Bronchial epithelial cell (primary cell): ENCODE results near the gene LAPTM5. TPM values are rescaled to one million over a fixed set of nuclear protein-coding genes. Genes with fewer than 3 reads are reported as not detected.

Experiments used
- DNase-seq: peaks from one replicate; pipeline ENCODE4 v3.0.0-alpha.2; 2010; ENCODE audit warnings: low read depth
- FAIRE-seq: peaks from 2 replicates; lab custom pipeline; 2011; peaks lifted over from hg19 to GRCh38; lab: Jason Lieb, UNC
- H3K27me3 ChIP-seq: 2 replicates; pipeline ENCODE4 v1.5.1; 2011; ENCODE audit warnings: low read length; ENCODE audit not compliant: control insufficient read depth, insufficient read depth
- H3K36me3 ChIP-seq: 2 replicates; pipeline ENCODE4 v1.5.1; 2011; ENCODE audit warnings: low read length; ENCODE audit not compliant: control insufficient read depth, insufficient read depth
- H3K4me3 ChIP-seq: 2 replicates; pipeline ENCODE4 v1.5.1; 2011; ENCODE audit warnings: mild to moderate bottlenecking, low read depth, low read length, control low read depth
- CTCF ChIP-seq: IDR thresholded peaks from 2 replicates; pipeline ENCODE4 v1.5.1; 2011; ENCODE audit warnings: mild to moderate bottlenecking, moderate library complexity, low read length, control low read depth, inconsistent platforms; ENCODE audit not compliant: insufficient read depth, severe bottlenecking
- total RNA-seq: library from RNA; depleted of rRNA; stranded (reverse); fragments of >200 nt; gene quantifications from 2 replicates; pipeline ENCODE4 v1.2.1, GENCODE V29; 2014

Gene LAPTM5
- total RNA-seq = under 0.01 TPM in 2 replicates

- FAIRE-seq = no peak
- Histone ChIP-seq H3K27me3 (no peaks in the 10 kb centered on the region), H3K36me3 (no peaks in the 10 kb centered on the region), H3K4me3 (no peak within 1 kb of the TSS)
- TF ChIP-seq CTCF = no peak
- no peak for DNase-seq
These were observed at the start of gene LAPTM5 for GRCh38 chr1:30757352-30758120. LAPTM5 (minus strand) TSS chr1:30757774; CDS start chr1:30757745, 29 bp downstream.

- no peak for FAIRE-seq
- Histone ChIP-seq H3K27me3 (peaks cover 11% of the 10 kb centered on the region), H3K36me3 (no peaks in the 10 kb centered on the region), H3K4me3 (no peak overlapping the region)
- TF ChIP-seq CTCF = no peak
- DNase-seq = no peak
These were observed 49.1 kb upstream of the LAPTM5 start for GRCh38 chr1:30806381-30807317.

- peaks cover 11% of the 10 kb centered on the region for H3K27me3 ChIP-seq
- DNase-seq (no peak), FAIRE-seq (no peak)
- no peak for TF ChIP-seq CTCF
- no peaks in the 10 kb centered on the region for H3K36me3 ChIP-seq
- no peak overlapping the region for H3K4me3 ChIP-seq
These were observed 47.9 kb upstream of the LAPTM5 start for GRCh38 chr1:30805304-30806003.

GRCh38 chr1:30804822-30805221 lies 47.2 kb upstream of the LAPTM5 start:
- TF ChIP-seq CTCF = no peak
- no peak for DNase-seq
- H3K27me3 ChIP-seq = peaks cover 11% of the 10 kb centered on the region
- H3K4me3 ChIP-seq = no peak overlapping the region
- FAIRE-seq = no peak
- no peaks in the 10 kb centered on the region for H3K36me3 ChIP-seq

- H3K27me3 ChIP-seq = peaks cover 11% of the 10 kb centered on the region
These were observed 46.8 kb upstream of the LAPTM5 start for GRCh38 chr1:30804352-30804751.

More at GRCh38 chr1:30804352-30804751, 46.8 kb upstream of the LAPTM5 start:
- H3K36me3 ChIP-seq = no peaks in the 10 kb centered on the region
- H3K4me3 ChIP-seq = no peak overlapping the region
- no peak for DNase-seq
- FAIRE-seq = no peak
- TF ChIP-seq CTCF = no peak
